ENCODE data around the gene CEP112.
A peak's percentile ranks its signal among the peaks of the same experiment; 100 is the strongest.

Gene CEP112

GRCh38 chr17:65703891-65704290, 488.0 kb downstream of the CEP112 start:
- DNase-seq (ENCODE audit: low read depth): no peak
- no peak overlapping the region for H3K4me3 ChIP-seq (ENCODE audit: low read depth, low read length)
- no peak for TF ChIP-seq CTCF (conservative IDR thresholded peaks at IDR 0.05; ENCODE audit: low read depth, low read length)

- TF ChIP-seq CTCF (conservative IDR thresholded peaks at IDR 0.05; ENCODE audit: low read depth, low read length): no peak
- no peak overlapping the region for H3K4me3 ChIP-seq (ENCODE audit: low read depth, low read length)
- no peak for DNase-seq (ENCODE audit: low read depth)
These were observed 492.5 kb downstream of the CEP112 start for GRCh38 chr17:65699459-65699858.

- peak; percentile 89 for DNase-seq (ENCODE audit: low read depth)
- H3K4me3 ChIP-seq (ENCODE audit: low read depth, low read length): peak overlapping the region; percentile 39
- no peak for TF ChIP-seq CTCF (conservative IDR thresholded peaks at IDR 0.05; ENCODE audit: low read depth, low read length)
These were observed 493.4 kb downstream of the CEP112 start for GRCh38 chr17:65698381-65699061.

- peak; percentile 7 for DNase-seq (ENCODE audit: low read depth)
- TF ChIP-seq CTCF (conservative IDR thresholded peaks at IDR 0.05; ENCODE audit: low read depth, low read length): no peak
- no peak overlapping the region for H3K4me3 ChIP-seq (ENCODE audit: low read depth, low read length)
These were observed 494.3 kb downstream of the CEP112 start for GRCh38 chr17:65697661-65698060.

- TF ChIP-seq CTCF (conservative IDR thresholded peaks at IDR 0.05; ENCODE audit: low read depth, low read length): no peak
- no peak overlapping the region for H3K4me3 ChIP-seq (ENCODE audit: low read depth, low read length)
- peak; percentile 75 for DNase-seq (ENCODE audit: low read depth)
These were observed 495.1 kb downstream of the CEP112 start for GRCh38 chr17:65696739-65697394.

- TF ChIP-seq CTCF (conservative IDR thresholded peaks at IDR 0.05; ENCODE audit: low read depth, low read length): no peak
- DNase-seq (ENCODE audit: low read depth): peak; percentile 61
- no peak overlapping the region for H3K4me3 ChIP-seq (ENCODE audit: low read depth, low read length)
These were observed 497.3 kb downstream of the CEP112 start for GRCh38 chr17:65694601-65695000.
